H1 (cell line): ENCODE data around the gene IFNL4. TPM values are rescaled to one million over a fixed set of nuclear protein-coding genes. Genes with fewer than 3 reads are reported as not detected.

Experiments used
- CTCF ChIA-PET: fragments of 300-600 bp; sonication (Branson Sonifier 250); formaldehyde crosslinking; loops from one replicate; lab custom pipeline; 2021; ENCODE audit not compliant: partially characterized antibody; lab: Charles Lee
- POLR2A ChIA-PET: fragments of 300-600 bp; sonication (Branson Sonifier 250); formaldehyde crosslinking; loops from one replicate; lab custom pipeline; 2021; ENCODE audit warnings: inconsistent platforms; ENCODE audit not compliant: partially characterized antibody; lab: Charles Lee
- DNase-seq, 2 experiments: peaks; one replicate each; pipeline versions ENCODE4 v3.0.0 to v3.0.0-alpha.2; 2010 to 2022; ENCODE audit warnings: low spot score in 2 of 2, low read depth in 1 of 2, mixed read lengths in 1 of 2
- FAIRE-seq: peaks from 2 replicates; lab custom pipeline; 2011; peaks lifted over from hg19 to GRCh38; lab: Jason Lieb, UNC
- H2AFZ ChIP-seq: 2 replicates; pipeline ENCODE4 v1.8.1; 2012; ENCODE audit warnings: low read length, inconsistent platforms
- H2AK5ac ChIP-seq: 2 replicates; pipeline ENCODE4 v1.6.1; 2013; ENCODE audit warnings: low read depth, low read length
- H2BK120ac ChIP-seq: replicated peaks from 2 replicates; pipeline ENCODE3; 2013; ENCODE audit warnings: low read depth, low read length, inconsistent platforms
- H2BK12ac ChIP-seq: 2 replicates; pipeline ENCODE4 v1.6.1; 2013; ENCODE audit warnings: low read depth, low read length
- H2BK15ac ChIP-seq: 2 replicates; pipeline ENCODE4 v1.6.1; 2013; ENCODE audit warnings: low read length
- H2BK20ac ChIP-seq: 2 replicates; pipeline ENCODE4 v1.6.1; 2013; ENCODE audit warnings: low read length
- H2BK5ac ChIP-seq: 2 replicates; pipeline ENCODE4 v1.6.1; 2013; ENCODE audit warnings: low read depth, low read length
- H3K14ac ChIP-seq: 2 replicates; pipeline ENCODE4 v1.6.1; 2013; ENCODE audit warnings: inconsistent platforms; ENCODE audit not compliant: insufficient read length
- H3K18ac ChIP-seq: 2 replicates; pipeline ENCODE4 v1.6.1; 2013; ENCODE audit warnings: low read length; ENCODE audit errors: extremely low read depth
- H3K23ac ChIP-seq: 2 replicates; pipeline ENCODE4 v1.6.1; 2013; ENCODE audit warnings: inconsistent platforms; ENCODE audit not compliant: insufficient read length
- H3K23me2 ChIP-seq: 2 replicates; pipeline ENCODE4 v1.6.1; 2013; ENCODE audit warnings: low read depth, low read length
- H3K27ac ChIP-seq: 2 replicates; pipeline ENCODE4 v1.6.1; 2011; ENCODE audit warnings: low read depth, low read length, inconsistent platforms
- H3K27me3 ChIP-seq, 4 experiments: replicated peaks in 1 of 4; 1 replicate in 1 of 4; 2 replicates in 3 of 4; pipeline versions ENCODE4 v1.6.1 to v1.8.1; 2011 to 2013; ENCODE audit warnings: low read length in 3 of 4, mild to moderate bottlenecking in 3 of 4, inconsistent platforms in 2 of 4, mixed read lengths in 2 of 4, moderate library complexity in 1 of 4; ENCODE audit not compliant: control insufficient read depth in 3 of 4, insufficient read depth in 3 of 4; ENCODE audit errors: extremely low read depth in 1 of 4
- H3K36me3 ChIP-seq, 4 experiments: 2 replicates each; pipeline versions ENCODE4 v1.6.1 to v1.8.1; 2011 to 2013; ENCODE audit warnings: mild to moderate bottlenecking in 4 of 4, low read length in 3 of 4, moderate library complexity in 2 of 4, control low read depth in 1 of 4, inconsistent platforms in 1 of 4; ENCODE audit not compliant: insufficient read depth in 4 of 4, control insufficient read depth in 2 of 4
- H3K4ac ChIP-seq: replicated peaks from 2 replicates; pipeline ENCODE3; 2013; ENCODE audit warnings: low read length, low read depth, mixed read lengths, inconsistent platforms; ENCODE audit not compliant: insufficient read length
- H3K4me1 ChIP-seq, 4 experiments: replicated peaks in 1 of 4; 1 replicate in 1 of 4; 2 replicates in 3 of 4; pipeline versions ENCODE4 v1.6.1 to v1.8.1; 2011 to 2013; ENCODE audit warnings: low read length in 3 of 4, inconsistent platforms in 2 of 4, mixed read lengths in 1 of 4; ENCODE audit not compliant: insufficient read depth in 4 of 4, control insufficient read depth in 3 of 4
- H3K4me2 ChIP-seq, 2 experiments: 2 replicates each; pipeline versions ENCODE4 v1.6.1 to v1.8.1; 2011 to 2013; ENCODE audit warnings: low read depth in 2 of 2, low read length in 2 of 2, control low read depth in 1 of 2, inconsistent platforms in 1 of 2, mild to moderate bottlenecking in 1 of 2; ENCODE audit not compliant: insufficient read depth in 1 of 2
- H3K4me3 ChIP-seq, 4 experiments: fragments of 200-600, 300-600 bp in 1 of 4; sonication (generic), shearing (Covaris generic), sonication (Bioruptor Twin) in 1 of 4; 2 replicates each; pipeline versions ENCODE4 v1.5.1 to v1.8.1; 2011 to 2016; ENCODE audit warnings: low read length in 4 of 4, low read depth in 3 of 4, control low read depth in 2 of 4, inconsistent platforms in 2 of 4, mild to moderate bottlenecking in 2 of 4, mixed read lengths in 1 of 4, moderate library complexity in 1 of 4; ENCODE audit not compliant: insufficient read depth in 2 of 4; ENCODE audit errors: extremely low read depth in 1 of 4
- H3K56ac ChIP-seq: replicated peaks from 2 replicates; pipeline ENCODE3; 2013; ENCODE audit warnings: low read depth, mild to moderate bottlenecking, mixed read lengths, low read length, inconsistent platforms; ENCODE audit not compliant: insufficient read length
- H3K79me1 ChIP-seq: 2 replicates; pipeline ENCODE4 v1.6.1; 2013; ENCODE audit warnings: low read depth, low read length, control low read depth
- H3K79me2 ChIP-seq, 2 experiments: 2 replicates each; pipeline versions ENCODE4 v1.6.1 to v1.8.1; 2012 to 2013; ENCODE audit warnings: low read length in 2 of 2, mild to moderate bottlenecking in 2 of 2, inconsistent platforms in 1 of 2; ENCODE audit not compliant: insufficient read depth in 2 of 2, control insufficient read depth in 1 of 2
- H3K9ac ChIP-seq, 4 experiments: replicated peaks in 1 of 4; 1 replicate in 1 of 4; 2 replicates in 3 of 4; pipeline versions ENCODE4 v1.6.1 to v1.8.1; 2011 to 2013; ENCODE audit warnings: low read depth in 3 of 4, low read length in 3 of 4, control low read depth in 2 of 4, mild to moderate bottlenecking in 2 of 4, moderate library complexity in 2 of 4, inconsistent platforms in 1 of 4; ENCODE audit errors: extremely low read depth in 1 of 4
- H3K9me3 ChIP-seq, 2 experiments: 2 replicates each; pipeline versions ENCODE4 v1.6.1 to v1.8.1; 2012 to 2013; ENCODE audit warnings: mild to moderate bottlenecking in 2 of 2, moderate library complexity in 2 of 2, control low read depth in 1 of 2, inconsistent platforms in 1 of 2, low read depth in 1 of 2, low read length in 1 of 2, mixed read lengths in 1 of 2; ENCODE audit not compliant: insufficient read depth in 2 of 2
- H4K20me1 ChIP-seq, 2 experiments: replicated peaks in 1 of 2; 2 replicates each; pipeline versions ENCODE3 to v1.8.1; 2011 to 2013; ENCODE audit warnings: inconsistent platforms in 2 of 2, low read length in 2 of 2, mild to moderate bottlenecking in 1 of 2; ENCODE audit not compliant: insufficient read depth in 2 of 2, control insufficient read depth in 1 of 2
- H4K5ac ChIP-seq: 2 replicates; pipeline ENCODE4 v1.6.1; 2013; ENCODE audit warnings: low read length, low read depth, mixed read lengths, inconsistent platforms; ENCODE audit not compliant: insufficient read length
- H4K8ac ChIP-seq: 2 replicates; pipeline ENCODE4 v1.8.0; 2013; ENCODE audit warnings: mild to moderate bottlenecking, moderate library complexity, low read length, inconsistent platforms; ENCODE audit not compliant: insufficient read depth; ENCODE audit errors: extremely low read depth
- H4K91ac ChIP-seq: replicated peaks from 2 replicates; pipeline ENCODE3; 2013; ENCODE audit warnings: low read length, mixed read lengths, inconsistent platforms; ENCODE audit not compliant: insufficient read length
- SRF ChIP-seq: IDR thresholded peaks from 2 replicates; pipeline ENCODE4 v1.6.1; 2011; ENCODE audit warnings: mild to moderate bottlenecking, low read depth, low read length, moderate library complexity
- TAF7 ChIP-seq: optimal IDR thresholded peaks from 2 replicates; pipeline ENCODE3; 2011; ENCODE audit warnings: low read depth, mild to moderate bottlenecking, inconsistent platforms, low read length, moderate library complexity, borderline replicate concordance
- WGBS, 2 experiments: shearing (Covaris generic) in 1 of 2; methylation state at CpG; one replicate each; pipeline versions ENCODE4 v1.1.6 to v1.1.7; 2013 to 2015; ENCODE audit warnings: low lambda C conversion rate in 2 of 2, mixed read lengths in 2 of 2, inconsistent platforms in 1 of 2, low coverage in 1 of 2, missing lambda C conversion rate in 1 of 2; ENCODE audit not compliant: insufficient replicate concordance in 2 of 2, insufficient coverage in 1 of 2, insufficient read length in 1 of 2; ENCODE audit errors: extremely low coverage in 1 of 2, missing lambda C conversion rate in 1 of 2; 5-methylcytosine and 5-hydroxymethylcytosine counted together
- polyA plus RNA-seq, 7 experiments: library from polyadenylated mRNA; depleted of rRNA in 3 of 7; stranded (reverse) in 5 of 7; unstranded in 2 of 7; fragments of >200 nt in 5 of 7; fragments of 200-250 nt in 2 of 7; gene quantifications; 1 replicate in 5 of 7; 2 replicates in 1 of 7; 4 replicates in 1 of 7; pipeline versions ENCODE4 v1.2.1 to v1.2.3, GENCODE V29; 2011 to 2013; ENCODE audit warnings: missing spikeins in 2 of 7, mixed read lengths in 2 of 7
- total RNA-seq: library from RNA; stranded (reverse); fragmentation: NEBNext Ultra II Directional; extraction: Animal tissue kit (Norgen Biotek cat#: 25700); gene quantifications from 2 replicates; pipeline ENCODE4 v1.2.1, GENCODE V29; 2021

Gene IFNL4
- total and polyA plus RNA-seq, 2 of the 8 experiments (the other 6 are each of a cell fraction or from before 2014, with no cell fraction given) = not detected

DNA sequence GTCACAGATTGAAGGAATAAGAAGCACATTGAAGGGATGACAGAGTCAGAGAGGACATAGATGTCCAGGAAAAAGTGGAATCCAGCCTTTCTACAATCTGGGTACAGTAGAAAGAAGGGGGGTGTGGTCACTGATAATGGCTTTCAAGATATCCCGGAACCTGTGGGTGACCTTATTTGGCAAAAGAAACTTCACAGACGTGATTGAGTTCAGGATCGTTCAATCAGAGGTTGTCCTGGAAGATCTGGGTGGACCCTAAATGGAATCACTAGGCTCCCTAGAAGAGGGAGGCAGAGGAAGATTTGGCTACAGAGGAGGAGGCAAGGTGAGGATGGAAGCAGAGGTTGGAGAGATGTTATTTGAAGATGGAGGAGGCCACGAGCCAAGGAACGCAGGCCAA is 31.6 kb downstream of the IFNL4 start:
- Histone ChIP-seq H3K27me3 (peaks cover 0 to 9% (median 0%) of the 10 kb centered on the region in 4 experiments; a peak in 2 of 7 replicates), H2BK15ac (no peak overlapping the region), H3K23ac (no peak overlapping the region), H2BK12ac (no peak overlapping the region), H3K4me2 (no peak overlapping the region), H4K91ac (no peak overlapping the region), H4K8ac (no peak overlapping the region), H2BK5ac (no peak overlapping the region), H3K79me1 (no peaks in the 10 kb centered on the region), H3K36me3 (no peaks in the 10 kb centered on the region), H3K18ac (no peak overlapping the region), H2AK5ac (no peak overlapping the region), H4K5ac (no peak overlapping the region), H2BK20ac (no peak overlapping the region), H3K56ac (no peak overlapping the region), H3K4me3 (no peak overlapping the region), H3K27ac (no peak overlapping the region), H3K9me3 (peaks cover 0 to 3% of the 10 kb centered on the region in 2 experiments; a peak in 1 of 4 replicates), H3K9ac (no peak overlapping the region), H3K14ac (no peak overlapping the region), H3K79me2 (no peaks in the 10 kb centered on the region), H2AFZ (no peak overlapping the region), H3K23me2 (peaks cover 3% of the 10 kb centered on the region; the same call in 1 of the 2 replicates), H3K4me1 (0 out of 7 replicates have a peak, but pooled peaks cover 0 to under 1% (median 0%) of the 10 kb centered on the region in 4 experiments), H3K4ac (no peak overlapping the region), H4K20me1 (peaks cover 0 to 2% of the 10 kb centered on the region in 2 experiments), H2BK120ac (no peak overlapping the region)
- CTCF ChIA-PET = interaction anchor here (0.6 to 6.1 kb wide), 4 partner anchors 18 to 114 kb away, joined by 3 to 85 read pairs (median 4); partner anchors contain the start of gene GMFG
- 89% methylated on average over 5 of the region's 5 CpGs; no CpG with 5 or more reads in 1 of the 2 experiments for WGBS, 2 experiments
- DNase-seq (no peak), FAIRE-seq (no peak)
- TF ChIP-seq SRF (0 out of 2 replicates have a peak, but pooled peaks have one; percentile 21), TAF7 (no peak)
- POLR2A ChIA-PET = no interaction called here
